Right cardiac atrium (tissue), 5 donors: ENCODE results near the gene KCNK7. TPM values are rescaled to one million over a fixed set of nuclear protein-coding genes. Genes with fewer than 3 reads are reported as not detected.

Source experiments
- ATAC-seq, 2 donors: fragments of 200-7000 bp; cut with Tn5 transposase; one replicate each; pipeline versions ENCODE4 v1.8.0 to v1.9.1; 2020; ENCODE audit warnings: moderate library complexity in 2 of 2, mild to moderate bottlenecking in 1 of 2
- DNase-seq, 3 donors: peaks; one replicate each; pipeline ENCODE4 v3.0.0-alpha.2; 2020
- H3K27ac ChIP-seq: one replicate; pipeline ENCODE4 v1.5.1; 2013; ENCODE audit warnings: mild to moderate bottlenecking, low read length, control low read depth, moderate library complexity
- H3K27me3 ChIP-seq: one replicate; pipeline ENCODE4 v1.6.1; 2013; ENCODE audit not compliant: control insufficient read depth, insufficient read depth
- H3K4me1 ChIP-seq: one replicate; pipeline ENCODE4 v1.6.1; 2013; ENCODE audit warnings: low read length; ENCODE audit not compliant: control insufficient read depth, insufficient read depth
- H3K4me3 ChIP-seq: one replicate; pipeline ENCODE4 v1.5.1; 2013; ENCODE audit warnings: low read length, control low read depth
- H3K9me3 ChIP-seq: one replicate; pipeline ENCODE4 v1.6.1; 2013; ENCODE audit warnings: low read length; ENCODE audit not compliant: control insufficient read depth
- WGBS: extraction: QIAGEN DNeasy Blood & Tissue Kit; methylation state at CpG from one replicate; pipeline ENCODE4 v1.1.7; 2013; 5-methylcytosine and 5-hydroxymethylcytosine counted together
- intact Hi-C, 4 donors: fragments of 100-400 bp; cut with DNase I; formaldehyde crosslinking; loops; one replicate each; pipeline versions ENCODE4 v1.11.0 to v1.14.0; 2022 to 2023
- polyA plus RNA-seq: library from polyadenylated mRNA; stranded (reverse); fragments of 200-250 nt; gene quantifications from one replicate; pipeline ENCODE4 v1.2.3, GENCODE V29; 2013
- total RNA-seq, 4 donors: library from RNA; stranded (reverse); fragmentation: NEBNext Ultra II Directional; extraction: Animal tissue kit (Norgen Biotek cat#: 25700); gene quantifications; one replicate each; pipeline ENCODE4 v1.2.1, GENCODE V29; 2021
- donor health status: healthy with polysubstance abuse.
- donor health status: DM: no; HTN: yes; CAD: no.
- donor health status: DM: no; HTN: no; CAD: no.
- donor health status: DM: no; HTN: yes; CAD: no; lungs with severe emphysema.
- donor health status: DM: yes; HTN: yes; CAD: no.

Gene KCNK7
- total and polyA plus RNA-seq, 5 donors = 0.18 to 0.88 (median 0.31) TPM

DNA sequence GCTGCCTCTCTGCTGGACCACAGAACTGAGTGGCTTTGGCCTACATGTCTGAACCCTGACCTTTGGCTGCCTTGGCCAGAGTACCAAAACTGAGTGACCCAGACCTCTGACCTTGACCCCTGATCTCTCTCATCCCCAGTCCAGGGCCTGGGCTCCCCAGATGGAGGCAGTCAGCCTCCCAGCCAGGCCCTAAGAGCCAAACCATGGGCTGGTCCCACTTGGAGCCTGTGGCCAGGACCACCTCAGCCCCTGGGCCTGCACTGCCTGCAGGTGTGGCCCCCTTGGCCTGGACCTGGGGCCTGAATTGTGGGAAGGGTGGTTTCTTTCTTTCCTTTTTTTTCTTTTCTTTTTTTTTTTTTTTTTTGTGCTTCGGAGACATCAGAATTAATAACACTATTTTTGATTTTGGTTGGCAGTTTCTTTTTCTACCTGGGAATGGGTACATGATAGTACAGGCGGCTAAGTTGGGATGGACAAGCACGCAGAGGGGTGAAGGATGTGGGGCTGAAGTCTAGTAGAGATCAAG is 41.5 kb upstream of the KCNK7 start:
- intact Hi-C loops = loop anchor here in 1 of 4 donors (10.0 kb wide), 1 partner anchor 178 kb away; no protein-coding TSS in a partner anchor

DNA sequence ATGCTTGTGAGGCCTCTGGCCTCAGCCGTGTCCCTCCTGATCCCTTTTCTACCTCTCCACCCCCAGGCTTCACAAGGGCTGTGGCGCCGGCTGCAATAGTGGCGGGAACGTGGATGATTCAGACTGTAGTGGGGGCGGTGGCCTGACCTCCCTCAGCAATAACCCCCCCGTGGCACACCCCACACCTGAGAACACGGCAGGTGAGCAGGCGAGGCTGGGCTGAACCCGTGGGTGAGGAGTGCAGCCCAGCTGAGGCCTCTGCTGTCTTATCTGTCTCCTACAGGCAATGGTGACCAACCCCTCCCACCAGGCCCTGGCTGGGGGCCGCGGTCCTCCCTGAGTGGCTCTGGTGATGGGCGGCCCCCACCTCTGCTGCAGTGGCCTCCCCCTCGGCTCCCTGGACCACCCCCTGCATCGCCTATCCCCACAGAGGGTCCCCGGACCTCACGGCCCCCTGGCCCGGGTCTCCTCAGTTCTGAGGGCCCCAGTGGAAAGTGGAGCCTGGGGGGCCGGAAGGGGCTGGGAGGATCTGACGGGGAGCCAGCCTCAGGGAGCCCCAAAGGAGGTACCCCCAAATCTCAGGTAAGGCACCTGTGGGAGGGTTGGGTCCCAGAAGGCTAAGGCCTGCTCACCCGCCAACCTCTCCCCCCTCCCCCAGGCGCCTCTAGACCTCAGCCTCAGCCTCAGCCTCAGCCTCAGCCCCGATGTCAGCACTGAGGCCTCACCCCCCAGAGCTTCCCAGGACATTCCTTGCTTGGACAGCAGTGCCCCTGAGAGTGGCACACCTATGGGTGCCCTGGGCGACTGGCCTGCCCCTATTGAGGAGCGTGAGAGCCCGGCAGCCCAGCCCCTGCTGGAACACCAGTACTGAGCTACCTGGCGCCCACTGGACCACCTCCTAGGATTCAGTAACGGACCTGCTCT is 40.8 kb upstream of the KCNK7 start:
- Histone ChIP-seq H3K27ac (no peak overlapping the region), H3K4me3 (no peak overlapping the region), H3K9me3 (no peaks in the 10 kb centered on the region), H3K27me3 (no peaks in the 10 kb centered on the region), H3K4me1 (peaks cover 2% of the 10 kb centered on the region)
- DNase-seq = peak in 1 of 3 donors; percentile 63
- ATAC-seq = no peak
- WGBS = 93% methylated on average over 28 of the region's 28 CpGs
- intact Hi-C loops = loop anchor here in 1 of 4 donors (10.0 kb wide), 1 partner anchor 178 kb away; no protein-coding TSS in a partner anchor

More for the DNA sequence above, 41.5 kb upstream of the KCNK7 start:
- no peaks in the 10 kb centered on the region for H3K9me3 ChIP-seq
- peaks cover 2% of the 10 kb centered on the region for H3K4me1 ChIP-seq
- WGBS = 86% methylated on average over 3 of the region's 3 CpGs
- no peak for ATAC-seq
- H3K27ac ChIP-seq = no peak overlapping the region
- H3K27me3 ChIP-seq = no peaks in the 10 kb centered on the region
- no peak overlapping the region for H3K4me3 ChIP-seq
- peak in 1 of 3 donors; percentile 46 for DNase-seq

DNA sequence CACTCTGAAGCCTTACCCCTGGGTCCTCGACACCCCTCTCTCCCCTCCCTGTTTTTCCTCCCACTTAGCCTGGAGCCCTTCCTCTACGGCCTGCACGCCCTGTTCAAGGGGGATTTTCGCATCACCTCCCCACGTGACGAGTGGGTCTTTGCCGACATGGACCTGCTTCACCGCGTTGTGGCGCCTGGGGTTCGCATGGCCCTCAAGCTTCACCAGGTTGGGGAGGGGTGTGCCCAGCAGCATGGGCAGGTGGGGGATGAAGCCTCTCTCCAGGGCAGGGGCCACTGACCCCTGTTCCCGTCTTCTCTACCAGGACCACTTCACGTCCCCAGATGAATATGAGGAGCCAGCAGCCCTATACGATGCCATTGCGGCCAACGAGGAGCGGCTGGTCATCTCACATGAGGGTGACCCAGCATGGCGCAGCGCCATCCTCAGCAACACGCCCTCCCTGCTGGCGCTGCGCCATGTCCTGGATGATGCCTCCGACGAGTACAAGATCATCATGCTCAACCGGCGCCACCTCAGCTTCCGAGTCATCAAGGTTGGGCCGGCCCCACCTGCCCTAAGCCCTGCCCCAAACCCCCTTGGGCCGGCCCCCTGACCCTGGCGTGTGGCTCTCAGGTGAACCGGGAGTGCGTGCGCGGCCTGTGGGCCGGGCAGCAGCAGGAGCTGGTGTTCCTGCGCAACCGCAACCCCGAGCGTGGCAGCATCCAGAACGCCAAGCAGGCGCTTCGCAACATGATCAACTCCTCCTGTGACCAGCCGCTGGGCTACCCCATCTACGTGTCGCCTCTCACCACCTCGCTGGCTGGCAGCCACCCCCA is 39.5 kb upstream of the KCNK7 start:
- Histone ChIP-seq H3K4me1 (peaks cover 2% of the 10 kb centered on the region), H3K9me3 (no peaks in the 10 kb centered on the region), H3K27me3 (no peaks in the 10 kb centered on the region), H3K27ac (no peak overlapping the region), H3K4me3 (no peak overlapping the region)
- DNase-seq (peak in 1 of 3 donors; percentile 66), ATAC-seq (no peak)
- intact Hi-C loops = loop anchor here in 1 of 4 donors (10.0 kb wide), 1 partner anchor 180 kb away; no protein-coding TSS in a partner anchor
- 93% methylated on average over 46 of the region's 46 CpGs for WGBS

DNA sequence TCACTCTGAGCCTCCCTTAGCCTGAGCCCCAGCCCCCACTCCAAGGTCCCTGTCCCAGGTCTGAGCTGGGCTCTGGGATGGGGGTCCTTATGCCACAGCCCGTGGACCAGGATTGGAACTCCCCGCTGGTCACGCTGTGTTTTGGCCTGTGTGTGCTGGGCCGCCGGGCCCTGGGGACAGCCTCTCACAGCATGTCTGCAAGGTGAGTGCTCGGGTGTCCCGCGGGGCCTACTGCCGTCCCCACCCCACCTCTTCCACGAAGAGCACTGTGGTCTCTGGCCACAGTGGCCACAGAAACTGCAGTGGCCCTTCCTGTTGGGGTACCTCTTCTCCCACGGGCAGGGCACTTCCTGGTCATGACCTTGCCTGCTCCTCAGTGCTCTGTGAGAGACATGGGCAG is 38.8 kb upstream of the KCNK7 start:
- H3K4me1 ChIP-seq = no peaks in the 10 kb centered on the region
- intact Hi-C loops = loop anchor here in 1 of 4 donors (10.0 kb wide), 1 partner anchor 180 kb away; no protein-coding TSS in a partner anchor
- H3K4me3 ChIP-seq = no peak overlapping the region
- no peaks in the 10 kb centered on the region for H3K9me3 ChIP-seq
- DNase-seq (peak in 1 of 3 donors; percentile 50), ATAC-seq (no peak)
- 92% methylated on average over 11 of the region's 11 CpGs for WGBS
- no peaks in the 10 kb centered on the region for H3K27me3 ChIP-seq
- no peak overlapping the region for H3K27ac ChIP-seq

DNA sequence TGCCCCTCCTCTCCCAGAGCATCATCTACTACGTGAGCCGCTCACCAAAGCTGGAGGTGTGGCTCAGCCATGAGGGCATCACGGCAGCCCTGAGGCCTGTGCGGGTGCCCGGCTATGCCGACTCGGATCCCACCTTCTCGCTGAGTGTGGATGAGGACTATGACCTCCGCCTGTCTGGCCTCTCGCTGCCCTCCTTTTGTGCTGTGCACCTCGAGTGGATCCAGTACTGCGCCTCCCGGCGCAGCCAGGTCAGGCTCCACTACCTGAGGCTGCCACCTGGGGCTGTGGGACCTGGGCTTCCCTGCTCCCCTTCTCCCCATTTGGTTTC is 38.5 kb upstream of the KCNK7 start:
- Histone ChIP-seq H3K4me3 (no peak overlapping the region), H3K27ac (no peak overlapping the region), H3K9me3 (no peaks in the 10 kb centered on the region), H3K4me1 (no peaks in the 10 kb centered on the region), H3K27me3 (no peaks in the 10 kb centered on the region)
- 88% methylated on average over 14 of the region's 14 CpGs for WGBS
- DNase-seq (no peak), ATAC-seq (no peak)
- intact Hi-C loops = loop anchor here in 1 of 4 donors (10.0 kb wide), 1 partner anchor 181 kb away; no protein-coding TSS in a partner anchor

DNA sequence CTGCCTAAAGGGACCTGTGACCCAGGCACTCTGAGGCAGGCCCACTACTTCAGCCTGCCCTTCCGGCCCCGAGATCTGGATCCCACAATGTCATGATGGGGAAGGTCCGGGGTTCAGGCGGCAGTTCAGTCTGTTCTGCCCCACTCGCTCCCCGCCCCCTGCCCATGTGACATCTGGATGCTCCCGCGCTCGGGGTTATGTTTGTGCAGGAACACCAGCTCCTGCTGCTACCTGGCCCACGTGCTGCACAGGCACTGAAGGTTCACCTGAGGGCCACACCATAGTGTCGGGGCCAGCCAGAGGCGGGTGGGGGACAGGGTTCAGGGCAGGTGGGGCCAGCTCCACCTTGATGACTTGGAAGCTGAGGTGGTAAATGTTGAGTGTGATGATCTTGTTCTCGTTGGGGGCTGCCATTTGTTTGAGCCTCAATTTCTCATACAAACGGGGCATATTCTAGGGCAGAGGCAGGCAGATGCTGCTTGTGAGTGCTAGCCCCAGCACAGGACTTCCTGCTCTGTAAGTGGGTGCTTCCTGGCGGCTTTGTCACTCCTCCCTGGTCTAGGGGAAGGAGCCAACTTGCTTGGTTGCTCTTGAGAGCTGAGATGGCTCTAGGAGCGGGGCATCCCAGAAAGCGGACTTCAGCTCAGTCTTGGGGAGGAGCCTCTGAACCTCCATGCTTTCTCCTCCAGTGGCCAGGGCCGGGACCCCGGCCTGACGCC is 37.9 kb upstream of the KCNK7 start:
- no peak overlapping the region for H3K27ac ChIP-seq
- intact Hi-C loops = loop anchor here in 1 of 4 donors (10.0 kb wide), 1 partner anchor 181 kb away; no protein-coding TSS in a partner anchor
- H3K4me1 ChIP-seq = no peaks in the 10 kb centered on the region
- WGBS = 85% methylated on average over 20 of the region's 20 CpGs
- H3K9me3 ChIP-seq = no peaks in the 10 kb centered on the region
- DNase-seq = peak in 1 of 3 donors; percentile 54
- no peak for ATAC-seq
- no peak overlapping the region for H3K4me3 ChIP-seq
- H3K27me3 ChIP-seq = no peaks in the 10 kb centered on the region

DNA sequence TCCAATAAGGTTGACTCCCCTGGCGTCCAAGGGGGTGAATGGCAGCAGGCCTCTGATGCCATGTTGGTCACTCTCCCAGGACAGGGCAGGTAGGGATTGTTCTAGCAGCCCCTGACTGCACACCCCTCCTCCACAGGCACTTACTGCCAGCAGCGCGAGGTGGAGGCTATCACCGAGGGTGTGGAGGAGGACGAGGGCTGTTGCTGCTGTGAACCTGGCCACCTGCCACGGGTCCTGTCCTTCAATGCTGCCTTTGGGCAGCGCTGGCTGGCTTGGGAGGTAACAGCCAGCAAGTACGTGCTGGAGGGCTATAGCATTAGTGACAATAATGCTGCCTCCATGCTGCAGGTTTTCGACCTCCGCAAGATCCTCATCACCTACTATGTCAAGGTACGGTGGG is 34.6 kb upstream of the KCNK7 start:
- Histone ChIP-seq H3K4me1 (no peaks in the 10 kb centered on the region), H3K4me3 (no peak overlapping the region), H3K27ac (no peak overlapping the region), H3K9me3 (no peaks in the 10 kb centered on the region), H3K27me3 (no peaks in the 10 kb centered on the region)
- intact Hi-C loops = loop anchor here in 1 of 4 donors (10.0 kb wide), 1 partner anchor 185 kb away; no protein-coding TSS in a partner anchor
- DNase-seq (peak in 1 of 3 donors; percentile 74), ATAC-seq (peak; percentile 5 to 34)
- WGBS = 78% methylated on average over 11 of the region's 11 CpGs

DNA sequence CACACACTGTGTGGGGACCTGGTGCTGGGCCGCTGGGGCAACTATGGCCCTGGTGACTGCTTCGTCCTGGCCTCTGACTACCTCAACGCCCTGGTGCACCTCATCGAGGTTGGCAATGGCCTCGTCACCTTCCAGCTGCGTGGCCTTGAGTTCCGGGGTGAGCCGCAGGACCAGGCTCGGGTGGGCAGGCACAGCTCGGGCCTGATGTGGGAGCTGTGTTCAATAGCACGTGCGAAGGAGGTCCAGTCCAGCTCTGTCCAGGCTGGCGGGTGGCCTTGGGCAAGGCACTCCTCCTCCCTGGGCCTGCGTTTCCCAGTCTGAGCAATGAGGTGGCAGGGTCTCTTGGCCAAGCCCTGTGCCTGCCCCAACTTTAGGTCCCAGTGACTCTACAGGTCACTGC is 34.0 kb upstream of the KCNK7 start:
- 96% methylated on average over 14 of the region's 14 CpGs for WGBS
- intact Hi-C loops = loop anchor here in 1 of 4 donors (5.0 kb wide), 1 partner anchor 188 kb away; no protein-coding TSS in a partner anchor
- H3K4me1 ChIP-seq = no peaks in the 10 kb centered on the region
- DNase-seq (no peak), ATAC-seq (no peak)
- H3K4me3 ChIP-seq = no peak overlapping the region
- no peaks in the 10 kb centered on the region for H3K27me3 ChIP-seq
- H3K9me3 ChIP-seq = no peaks in the 10 kb centered on the region
- no peak overlapping the region for H3K27ac ChIP-seq

DNA sequence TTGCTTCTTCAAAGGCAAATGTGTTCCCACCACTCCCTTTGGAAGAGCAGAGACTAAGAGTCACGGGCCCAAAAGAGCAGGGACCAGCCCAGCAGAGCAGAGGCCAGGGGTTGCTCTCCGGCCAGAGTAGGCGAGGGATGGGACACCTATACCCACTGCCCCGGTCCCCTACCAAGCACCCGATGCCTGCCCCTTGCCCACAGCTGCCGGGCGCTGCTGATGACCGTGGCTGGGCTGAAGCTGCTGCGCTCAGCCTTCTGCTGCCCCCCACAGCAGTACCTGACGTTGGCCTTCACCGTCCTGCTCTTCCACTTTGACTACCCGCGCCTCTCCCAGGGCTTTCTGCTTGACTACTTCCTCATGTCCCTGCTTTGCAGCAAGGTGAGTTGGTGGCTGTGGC is 31.6 kb upstream of the KCNK7 start:
- ATAC-seq (no peak), DNase-seq (no peak)
- intact Hi-C loops = loop anchor here in 1 of 4 donors (5.0 kb wide), 1 partner anchor 190 kb away; no protein-coding TSS in a partner anchor
- H3K27me3 ChIP-seq = no peaks in the 10 kb centered on the region
- 91% methylated on average over 13 of the region's 13 CpGs for WGBS
- no peak overlapping the region for H3K4me3 ChIP-seq
- no peaks in the 10 kb centered on the region for H3K4me1 ChIP-seq
- H3K9me3 ChIP-seq = no peaks in the 10 kb centered on the region
- no peak overlapping the region for H3K27ac ChIP-seq
